Brain microvascular endothelial cell (primary cell): Measurements from ENCODE around the gene SERF2.

Experiments used
- DNase-seq: peaks from one replicate; pipeline ENCODE4 v3.0.0-alpha.2; 2020
- H3K27ac ChIP-seq: fragments of 250-450 bp; sonication (Bioruptor Pico); 2 replicates; pipeline ENCODE4 v1.5.1; 2020; ENCODE audit warnings: mild to moderate bottlenecking, moderate library complexity
- H3K27me3 ChIP-seq: fragments of 250-450 bp; sonication (Bioruptor Pico); replicated peaks from 2 replicates; pipeline ENCODE4 v1.5.1; 2020; ENCODE audit warnings: mild to moderate bottlenecking
- H3K36me3 ChIP-seq: fragments of 250-450 bp; sonication (Bioruptor Pico); replicated peaks from 2 replicates; pipeline ENCODE4 v1.5.1; 2020; ENCODE audit warnings: mild to moderate bottlenecking
- H3K4me3 ChIP-seq: 2 replicates; pipeline ENCODE4 v1.5.1; 2011; ENCODE audit warnings: low read depth, mild to moderate bottlenecking, control low read depth, low read length, moderate library complexity
- in situ Hi-C: cut with HindIII; loops from 2 replicates; pipeline ENCODE4 v1.10.0; 2017; ENCODE audit warnings: low sequenced_read_pairs, low pct_ligation_motif_present
- TF ChIP-seq, protein P1 (sequence below): IDR thresholded peaks from 2 replicates; pipeline ENCODE4 v1.5.1; 2011; ENCODE audit warnings: low read depth, mild to moderate bottlenecking, moderate library complexity, low read length, control low read depth, inconsistent platforms; ENCODE audit errors: missing control alignments

Gene SERF2

DNA sequence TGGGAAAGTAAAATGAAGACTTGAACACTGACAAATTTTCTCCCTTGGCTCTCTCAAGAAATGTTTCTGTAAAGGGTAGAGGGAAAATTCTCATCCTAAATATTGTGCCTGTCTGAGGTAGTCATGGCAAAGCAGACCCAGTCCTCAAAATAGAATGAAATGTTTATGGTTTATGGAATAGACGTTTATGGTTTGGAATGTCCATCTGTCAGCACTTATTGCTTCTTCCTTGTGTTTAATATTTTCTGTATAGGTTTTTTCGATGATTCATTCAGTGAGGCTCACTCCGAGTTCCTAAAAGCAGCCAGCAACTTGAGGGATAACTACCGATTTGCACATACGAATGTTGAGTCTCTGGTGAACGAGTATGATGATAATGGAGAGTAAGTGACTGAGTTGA, 29.3 kb upstream of the SERF2 start:
- Histone ChIP-seq H3K27ac (peak overlapping the region; percentile 71), H3K4me3 (no peak overlapping the region), H3K27me3 (no peaks in the 10 kb centered on the region), H3K36me3 (peaks cover 75% of the 10 kb centered on the region)
- peak; percentile 46 for DNase-seq
- TF ChIP-seq, protein P1, sequence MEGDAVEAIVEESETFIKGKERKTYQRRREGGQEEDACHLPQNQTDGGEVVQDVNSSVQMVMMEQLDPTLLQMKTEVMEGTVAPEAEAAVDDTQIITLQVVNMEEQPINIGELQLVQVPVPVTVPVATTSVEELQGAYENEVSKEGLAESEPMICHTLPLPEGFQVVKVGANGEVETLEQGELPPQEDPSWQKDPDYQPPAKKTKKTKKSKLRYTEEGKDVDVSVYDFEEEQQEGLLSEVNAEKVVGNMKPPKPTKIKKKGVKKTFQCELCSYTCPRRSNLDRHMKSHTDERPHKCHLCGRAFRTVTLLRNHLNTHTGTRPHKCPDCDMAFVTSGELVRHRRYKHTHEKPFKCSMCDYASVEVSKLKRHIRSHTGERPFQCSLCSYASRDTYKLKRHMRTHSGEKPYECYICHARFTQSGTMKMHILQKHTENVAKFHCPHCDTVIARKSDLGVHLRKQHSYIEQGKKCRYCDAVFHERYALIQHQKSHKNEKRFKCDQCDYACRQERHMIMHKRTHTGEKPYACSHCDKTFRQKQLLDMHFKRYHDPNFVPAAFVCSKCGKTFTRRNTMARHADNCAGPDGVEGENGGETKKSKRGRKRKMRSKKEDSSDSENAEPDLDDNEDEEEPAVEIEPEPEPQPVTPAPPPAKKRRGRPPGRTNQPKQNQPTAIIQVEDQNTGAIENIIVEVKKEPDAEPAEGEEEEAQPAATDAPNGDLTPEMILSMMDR: no peak
- in situ Hi-C loops: no loop called here

DNA sequence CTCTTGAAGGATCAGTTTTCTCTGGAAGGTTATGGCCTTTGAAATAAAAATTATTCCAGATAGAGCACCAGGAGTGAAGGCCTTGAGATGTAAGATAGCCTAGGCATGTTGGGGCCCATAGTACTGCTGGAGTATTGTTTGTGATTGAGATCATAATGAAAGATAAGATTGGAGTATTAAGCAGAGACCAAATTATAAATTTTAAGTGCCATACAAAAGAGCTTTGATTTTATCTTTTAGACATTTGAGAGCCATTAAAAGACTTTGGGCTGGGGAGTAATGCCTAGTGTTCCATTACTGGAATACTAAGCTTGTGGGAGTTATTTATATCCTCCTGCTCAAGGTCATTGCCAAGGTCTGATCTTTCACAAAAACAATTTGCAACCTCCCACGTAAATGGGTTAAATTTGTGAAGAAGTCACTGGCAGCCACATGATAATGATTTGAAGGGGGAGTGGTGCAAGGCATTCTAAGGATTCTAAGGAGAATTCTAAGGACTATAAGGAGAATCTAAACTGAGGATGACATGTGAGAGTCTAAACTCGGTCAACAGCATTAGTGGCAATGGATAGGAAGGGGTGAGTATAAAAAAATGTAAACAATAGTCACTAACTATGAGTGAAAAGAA, 28.2 kb upstream of the SERF2 start:
- no peak overlapping the region for H3K27ac ChIP-seq
- peaks cover 80% of the 10 kb centered on the region for H3K36me3 ChIP-seq
- DNase-seq: no peak
- TF ChIP-seq, protein P1: no peak
- no peak overlapping the region for H3K4me3 ChIP-seq
- H3K27me3 ChIP-seq: no peaks in the 10 kb centered on the region
- in situ Hi-C loops: no loop called here

DNA sequence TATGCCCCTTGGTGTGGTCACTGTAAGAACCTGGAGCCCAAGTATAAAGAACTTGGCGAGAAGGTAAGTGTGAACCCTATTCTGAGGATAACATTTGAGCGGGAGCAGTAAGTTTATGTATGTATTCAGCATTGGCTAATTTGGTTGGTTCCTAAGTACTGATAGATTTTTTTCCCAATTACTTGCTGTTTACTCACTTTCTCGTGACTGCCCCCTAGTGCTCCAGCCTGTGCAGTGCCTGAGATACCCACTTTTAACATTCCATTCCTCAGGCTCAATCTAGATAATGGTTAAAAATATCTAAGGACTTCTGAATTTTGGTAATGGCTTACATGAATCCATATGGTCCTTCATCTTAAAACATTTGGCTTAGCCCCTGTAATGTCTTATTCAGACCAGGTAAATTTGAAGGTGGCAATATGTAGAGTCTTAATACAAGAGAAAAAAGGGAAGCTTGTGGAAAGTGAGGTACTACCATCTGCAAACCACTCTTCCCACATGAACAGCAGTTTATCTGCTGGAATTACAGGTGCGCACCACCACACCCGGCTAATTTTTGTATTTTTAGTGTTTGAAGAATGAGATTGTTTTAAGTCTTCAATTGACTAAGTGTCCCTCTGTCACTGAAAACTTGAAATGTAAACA, 22.4 kb upstream of the SERF2 start:
- in situ Hi-C loops: no loop called here
- no peak overlapping the region for H3K4me3 ChIP-seq
- DNase-seq: peak; percentile 74
- TF ChIP-seq, protein P1: peak; percentile 94
- no peaks in the 10 kb centered on the region for H3K27me3 ChIP-seq
- H3K36me3 ChIP-seq: peaks cover 93% of the 10 kb centered on the region
- peak overlapping the region; percentile 6 for H3K27ac ChIP-seq

DNA sequence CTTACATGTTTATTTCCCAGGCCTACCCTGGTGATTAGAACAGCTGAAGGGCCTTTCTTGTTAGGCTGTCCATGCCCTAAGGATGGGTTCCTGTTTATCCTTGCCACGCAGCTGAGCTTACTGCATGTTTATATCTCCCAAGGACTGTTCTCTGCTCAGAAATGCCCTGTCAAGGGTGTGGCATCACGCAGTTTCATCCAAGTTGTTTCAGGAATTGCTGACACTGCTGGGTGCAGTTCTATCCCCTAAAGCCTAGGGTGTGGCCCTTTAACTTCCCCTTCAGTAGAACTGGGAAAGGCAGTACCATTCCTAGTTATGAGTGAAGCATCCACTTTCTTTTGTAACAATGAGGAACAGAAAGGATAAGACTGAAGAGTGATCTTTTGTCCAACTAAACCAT, 20.3 kb upstream of the SERF2 start:
- peaks cover 77% of the 10 kb centered on the region for H3K36me3 ChIP-seq
- TF ChIP-seq, protein P1: no peak
- DNase-seq: no peak
- H3K27ac ChIP-seq: no peak overlapping the region
- H3K4me3 ChIP-seq: no peak overlapping the region
- in situ Hi-C loops: no loop called here
- H3K27me3 ChIP-seq: no peaks in the 10 kb centered on the region

DNA sequence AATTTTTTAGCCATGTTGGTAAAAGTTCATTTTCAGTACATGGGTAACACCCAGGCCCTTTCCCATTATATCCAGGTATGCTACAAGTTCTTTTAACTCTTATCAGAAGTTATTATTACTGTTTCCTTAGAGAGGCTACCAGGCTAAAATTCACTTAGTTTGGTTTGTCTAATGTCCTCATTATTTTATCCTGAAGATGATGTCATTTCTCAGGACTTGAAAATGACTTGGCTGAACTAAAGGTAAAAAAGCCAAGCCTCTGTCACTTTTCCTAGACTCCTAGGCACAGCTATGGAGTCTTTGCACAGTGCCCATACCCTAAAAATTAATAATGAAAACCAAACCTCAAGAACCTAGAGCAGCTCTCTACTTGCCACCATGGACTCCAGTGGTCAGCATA, 19.5 kb upstream of the SERF2 start:
- Histone ChIP-seq H3K4me3 (no peak overlapping the region), H3K36me3 (peaks cover 69% of the 10 kb centered on the region), H3K27ac (no peak overlapping the region), H3K27me3 (no peaks in the 10 kb centered on the region)
- no peak for DNase-seq
- in situ Hi-C loops: no loop called here
- TF ChIP-seq, protein P1: no peak
